Heart left ventricle (tissue), 13 donors: ENCODE measurements around the gene CT45A9.
"Not testable (repeated sequence)": the region's sequence is repeated elsewhere in the genome, so short reads cannot be mapped to it uniquely, and the experiment has no call there.

Source experiments
- POLR2A ChIP-seq, 2 donors: fragments of 450-650 bp; IDR thresholded peaks; one replicate each; pipeline ENCODE4 v1.6.1; 2017; ENCODE audit warnings: antibody characterized with exemption in 2 of 2, mild to moderate bottlenecking in 2 of 2, moderate library complexity in 2 of 2
- TF ChIP-seq, protein P1 (sequence below), 12 donors: fragments of 200-600 bp; sonication (generic) in 4 of 12; IDR thresholded peaks; one replicate each; pipeline versions ENCODE4 v1.5.0 to v1.8.0; 2018 to 2022; ENCODE audit warnings: antibody characterized with exemption in 12 of 12, mild to moderate bottlenecking in 5 of 12
- donor health status: ischemic (EF 13 %, LVEDD 7.1; RV severe dilation, severe dysfunction).
- donor health status: DM: no; HTN: yes; CAD: no.
- donor health status: DM: no; HTN: no; CAD: no.
- donor health status: ischemic (EF 25% LVEDD 6.9; RV normal size, moderate dysfunction).
- donor health status: ischemic (EF 25% LVEDD 5.7; RV mildly dilated, moderate dysfunction).
- donor health status: ischemic (EF 35%, LVEDD 5.7; RV mildly dilated, moderate dysfunction).
- donor health status: nonischemic (EF 11% LVEDD 7.7; RV severe dilation, severe dysfunction).
- donor health status: DM: yes; HTN: yes; CAD: no.
- donor health status: PGD.
- donor health status: ischemic (EF 29% LVEDD 5.4; RV normal size, mild dysfunction).
- donor health status: nonischemic (EF 23%, LVEDD 6.1; RV moderate dilation, normal function).

DNA sequence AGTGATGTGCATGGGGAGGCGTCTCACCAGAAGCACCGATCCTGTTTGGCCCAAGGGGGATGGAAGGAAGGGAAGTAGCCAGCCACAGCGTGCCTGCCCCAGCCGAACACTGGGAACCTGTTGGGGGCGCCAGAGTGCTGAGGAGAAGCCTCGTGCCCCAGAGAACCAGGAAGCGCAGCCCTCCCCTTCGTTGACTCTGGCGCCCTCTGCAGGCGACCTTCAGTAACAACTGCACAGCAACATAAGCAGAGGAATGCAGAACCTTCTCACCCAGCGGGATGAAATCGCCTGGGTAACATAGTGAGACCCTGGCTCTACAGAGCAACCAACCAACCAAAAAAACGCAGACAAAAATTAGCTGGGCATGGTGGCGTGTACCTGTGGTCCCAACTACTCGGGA, 17.4 kb upstream of the CT45A9 start:
- TF ChIP-seq, protein P1, sequence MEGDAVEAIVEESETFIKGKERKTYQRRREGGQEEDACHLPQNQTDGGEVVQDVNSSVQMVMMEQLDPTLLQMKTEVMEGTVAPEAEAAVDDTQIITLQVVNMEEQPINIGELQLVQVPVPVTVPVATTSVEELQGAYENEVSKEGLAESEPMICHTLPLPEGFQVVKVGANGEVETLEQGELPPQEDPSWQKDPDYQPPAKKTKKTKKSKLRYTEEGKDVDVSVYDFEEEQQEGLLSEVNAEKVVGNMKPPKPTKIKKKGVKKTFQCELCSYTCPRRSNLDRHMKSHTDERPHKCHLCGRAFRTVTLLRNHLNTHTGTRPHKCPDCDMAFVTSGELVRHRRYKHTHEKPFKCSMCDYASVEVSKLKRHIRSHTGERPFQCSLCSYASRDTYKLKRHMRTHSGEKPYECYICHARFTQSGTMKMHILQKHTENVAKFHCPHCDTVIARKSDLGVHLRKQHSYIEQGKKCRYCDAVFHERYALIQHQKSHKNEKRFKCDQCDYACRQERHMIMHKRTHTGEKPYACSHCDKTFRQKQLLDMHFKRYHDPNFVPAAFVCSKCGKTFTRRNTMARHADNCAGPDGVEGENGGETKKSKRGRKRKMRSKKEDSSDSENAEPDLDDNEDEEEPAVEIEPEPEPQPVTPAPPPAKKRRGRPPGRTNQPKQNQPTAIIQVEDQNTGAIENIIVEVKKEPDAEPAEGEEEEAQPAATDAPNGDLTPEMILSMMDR (IDR thresholded peaks at IDR 0.05), result peak in 1 of 12 donors; percentile 6
- TF ChIP-seq POLR2A (IDR thresholded peaks at IDR 0.05), result not testable (repeated sequence)
